CD4-positive, alpha-beta T cell treated with Interleukin-1 beta for 1 hour (primary cell): ENCODE results near the gene FBXO38.

ENCODE experiments used
- DNase-seq, 2 donors: peaks; one replicate each; pipeline ENCODE4 v3.0.0-alpha.2; 2020 to 2022

Gene FBXO38

GRCh38 chr5:148387325-148387724 is 3.6 kb downstream of the FBXO38 start:
- DNase-seq = no peak

GRCh38 chr5:148388696-148389095 is 4.9 kb downstream of the FBXO38 start:
- DNase-seq = no peak

- DNase-seq = no peak
Measured at GRCh38 chr5:148390914-148391313, 7.2 kb downstream of the FBXO38 start.

GRCh38 chr5:148391422-148391821 is 7.7 kb downstream of the FBXO38 start:
- DNase-seq = no peak

- DNase-seq = no peak
Measured at GRCh38 chr5:148393390-148393741, 9.6 kb downstream of the FBXO38 start.

- no peak for DNase-seq
Measured at GRCh38 chr5:148394587-148395019, 10.8 kb downstream of the FBXO38 start.

- no peak for DNase-seq
Measured at GRCh38 chr5:148395031-148395430, 11.3 kb downstream of the FBXO38 start.

- no peak for DNase-seq
Measured at GRCh38 chr5:148397968-148398595, 14.3 kb downstream of the FBXO38 start.

- no peak for DNase-seq
Measured at GRCh38 chr5:148398698-148399121, 15.0 kb downstream of the FBXO38 start.

- no peak for DNase-seq
Measured at GRCh38 chr5:148401604-148402003, 17.8 kb downstream of the FBXO38 start.

GRCh38 chr5:148403344-148403743 is 19.6 kb downstream of the FBXO38 start:
- DNase-seq = no peak

- DNase-seq = no peak
Measured at GRCh38 chr5:148406406-148406805, 22.6 kb downstream of the FBXO38 start.

- DNase-seq = no peak
Measured at GRCh38 chr5:148408092-148408491, 24.3 kb downstream of the FBXO38 start.

GRCh38 chr5:148412124-148412523 is 28.4 kb downstream of the FBXO38 start:
- DNase-seq = no peak

GRCh38 chr5:148414833-148415232 is 31.1 kb downstream of the FBXO38 start:
- no peak for DNase-seq

GRCh38 chr5:148416416-148416815 is 32.7 kb downstream of the FBXO38 start:
- no peak for DNase-seq

- DNase-seq = no peak
Measured at GRCh38 chr5:148416921-148417320, 33.2 kb downstream of the FBXO38 start.

- DNase-seq = no peak
Measured at GRCh38 chr5:148418511-148418910, 34.8 kb downstream of the FBXO38 start.

- DNase-seq = no peak
Measured at GRCh38 chr5:148421661-148422060, 37.9 kb downstream of the FBXO38 start.

- no peak for DNase-seq
Measured at GRCh38 chr5:148425808-148426207, 42.0 kb downstream of the FBXO38 start.

GRCh38 chr5:148426514-148426913 is 42.8 kb downstream of the FBXO38 start:
- DNase-seq = no peak

GRCh38 chr5:148427370-148428042 is 43.7 kb downstream of the FBXO38 start:
- no peak for DNase-seq

- no peak for DNase-seq
Measured at GRCh38 chr5:148428848-148429247, 45.1 kb downstream of the FBXO38 start.

- DNase-seq = no peak
Measured at GRCh38 chr5:148433826-148434225, 50.1 kb downstream of the FBXO38 start.

- no peak for DNase-seq
Measured at GRCh38 chr5:148436029-148436428, 52.3 kb downstream of the FBXO38 start.
